NCI-H1092 (cell line): ENCODE data around the gene ZDHHC19.
"Not testable (repeated sequence)": the region's sequence is repeated elsewhere in the genome, so short reads cannot be mapped to it uniquely, and the experiment has no call there.

Experiments used
- DNase-seq: peaks from one replicate; lab custom pipeline; 2025; lab: John Stamatoyannopoulos, UW

ZDHHC19 gene

DNA sequence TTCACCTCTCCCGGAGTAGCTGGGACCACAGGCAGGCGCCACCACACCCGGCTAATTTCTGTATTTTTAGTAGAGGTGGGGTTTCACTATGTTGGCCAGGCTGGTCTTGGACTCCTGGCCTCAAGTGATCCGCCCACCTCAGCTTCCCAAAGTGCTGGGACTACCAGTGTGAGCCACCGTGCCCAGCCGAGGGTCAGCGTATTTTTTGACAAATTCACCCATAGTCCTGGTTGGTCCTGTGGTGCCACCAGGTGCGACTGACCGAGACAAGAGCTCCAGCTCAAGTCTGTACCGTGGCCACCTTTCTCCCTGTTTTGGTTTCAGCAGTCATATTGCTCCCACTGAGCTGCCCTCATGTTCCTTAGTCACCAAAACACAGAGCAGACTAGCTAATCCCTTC lies 13.9 kb upstream of the ZDHHC19 start:
- no peak for DNase-seq

DNA sequence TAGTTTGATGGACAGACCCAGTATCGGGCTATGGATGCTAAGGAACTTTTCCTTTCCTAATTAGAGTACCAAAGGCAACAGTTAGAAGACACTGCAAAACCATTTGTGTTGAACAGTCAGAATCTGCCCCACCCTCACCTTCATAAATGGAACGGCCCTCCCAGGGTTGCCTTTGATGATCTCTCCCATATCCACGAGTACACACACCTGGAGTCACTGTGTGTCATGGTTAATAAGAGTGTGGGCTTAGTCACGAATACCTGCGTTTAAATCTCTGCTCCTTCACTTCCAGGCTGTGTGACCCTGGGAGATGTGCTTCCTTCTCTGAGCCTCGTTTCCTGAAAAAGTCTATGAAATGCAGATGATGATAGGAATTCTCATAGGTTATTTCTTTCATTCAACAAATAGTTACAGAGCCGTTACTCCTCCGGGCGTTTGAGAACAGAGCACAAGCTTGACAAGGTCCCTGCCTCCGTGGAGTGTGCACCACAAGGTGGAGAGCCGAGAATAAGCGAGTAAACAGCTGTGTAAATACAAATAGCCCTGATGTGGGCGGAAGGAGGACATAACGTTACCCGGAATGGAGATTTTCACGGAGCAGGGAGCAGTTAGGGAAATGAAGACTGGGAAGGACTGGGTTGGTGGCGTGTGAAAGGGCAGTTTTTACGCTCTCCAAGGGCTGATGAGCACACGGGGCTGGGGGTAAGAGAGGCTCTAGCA lies 11.8 kb upstream of the ZDHHC19 start:
- DNase-seq = peak; percentile 24

- DNase-seq = no peak
Observed at GRCh38 chr3:196220991-196221390, 9.8 kb upstream of the ZDHHC19 start.

GRCh38 chr3:196220587-196220986 lies 9.4 kb upstream of the ZDHHC19 start:
- no peak for DNase-seq

DNA sequence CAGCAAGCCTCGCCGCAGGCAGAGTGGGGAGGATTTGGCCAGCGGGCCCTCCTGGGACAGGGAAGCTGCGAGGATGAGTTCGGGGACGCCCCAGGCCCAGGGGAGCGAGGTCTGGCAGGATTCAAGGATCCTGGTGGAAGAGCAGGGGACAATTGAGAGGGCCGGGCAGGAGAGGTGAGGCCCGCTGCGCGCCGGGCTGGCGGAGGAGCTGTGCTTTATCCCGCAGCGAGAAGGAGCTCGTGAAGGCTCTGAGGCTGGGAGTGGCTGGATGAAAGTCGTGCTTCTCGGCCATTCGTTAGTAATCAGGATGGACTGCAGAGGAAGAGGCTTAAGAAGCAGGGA lies 8.7 kb upstream of the ZDHHC19 start:
- no peak for DNase-seq

- DNase-seq = peak; percentile 63
Observed at GRCh38 chr3:196219194-196219969, 8.2 kb upstream of the ZDHHC19 start.

DNA sequence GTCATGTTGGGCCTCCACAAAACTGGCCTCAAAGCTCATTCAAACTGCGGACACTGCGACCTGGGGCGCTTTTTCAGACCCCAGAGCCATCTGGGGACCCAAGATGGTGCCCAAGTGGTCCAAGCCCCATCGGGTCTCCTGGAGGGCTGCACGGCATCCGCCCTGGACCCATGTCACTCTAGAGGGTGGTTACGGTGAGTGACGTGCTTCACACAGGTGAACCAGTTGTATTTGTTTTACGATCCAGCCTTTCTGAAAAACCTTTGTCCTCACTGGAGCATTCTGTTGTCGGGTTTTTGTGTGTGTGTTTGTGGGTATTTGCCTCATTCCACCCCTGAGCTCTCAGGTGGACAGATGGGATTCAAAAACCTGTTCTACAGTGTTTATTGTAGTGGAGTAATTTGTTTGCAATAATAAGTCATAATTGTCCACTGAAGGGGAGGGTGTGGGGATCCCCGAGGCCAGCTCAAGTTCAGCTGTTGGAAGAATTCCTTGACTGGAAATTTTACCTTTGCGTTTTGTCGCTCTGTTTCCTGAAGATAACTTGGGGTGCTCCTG lies 7.0 kb upstream of the ZDHHC19 start:
- DNase-seq = no peak

GRCh38 chr3:196217307-196218154 lies 6.3 kb upstream of the ZDHHC19 start:
- no peak for DNase-seq

DNA sequence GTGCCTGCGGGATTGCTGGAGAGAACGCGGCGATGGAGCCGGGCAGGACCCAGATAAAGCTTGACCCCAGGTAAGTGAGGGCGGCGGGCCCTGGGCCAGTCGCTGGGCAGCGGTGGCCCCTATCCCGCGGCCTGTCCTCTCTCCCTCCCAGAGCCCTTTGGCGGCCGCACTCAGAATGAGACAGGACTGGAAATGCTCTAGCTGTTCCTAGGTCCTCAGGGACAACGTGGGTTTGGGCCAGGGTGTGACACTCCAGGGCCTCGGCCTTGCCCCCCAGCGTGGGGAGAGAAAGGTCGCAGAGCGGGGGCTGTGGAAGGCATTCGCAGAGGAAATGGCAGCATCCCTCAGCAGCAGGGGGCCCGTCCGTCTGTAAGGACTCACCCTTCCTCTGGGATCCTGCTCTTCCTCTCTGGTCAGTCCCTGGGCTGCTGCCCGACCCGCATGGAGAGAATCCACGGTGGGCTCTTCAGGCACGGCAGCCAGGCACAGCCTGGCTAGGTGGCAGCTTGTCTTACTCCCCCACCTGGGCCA lies 5.5 kb upstream of the ZDHHC19 start:
- no peak for DNase-seq

DNA sequence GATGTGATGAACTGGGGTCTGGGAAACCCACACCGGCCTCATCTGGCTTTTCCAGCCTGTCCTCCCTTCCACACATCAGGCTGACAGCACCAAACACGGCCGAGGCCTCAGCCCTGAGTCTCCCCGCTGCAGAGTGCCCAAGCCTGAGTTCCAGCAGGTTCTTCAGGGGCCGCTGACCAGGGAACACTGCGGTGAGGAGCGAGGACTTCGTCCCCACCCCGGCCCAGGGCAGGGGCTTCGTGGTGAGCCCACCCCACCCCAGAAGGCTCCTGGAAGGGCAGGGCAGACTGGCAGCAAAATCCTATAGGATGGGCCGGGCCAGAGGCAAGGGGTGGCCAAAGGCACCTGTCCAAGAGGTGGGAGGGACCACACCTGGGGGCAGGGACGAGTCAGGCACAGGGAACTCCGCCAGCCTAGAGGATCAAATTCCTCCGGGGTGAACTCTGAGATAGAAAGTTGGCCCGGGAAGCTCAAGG lies 4.9 kb upstream of the ZDHHC19 start, which contains the start of gene SLC51A:
Gene SLC51A, plus strand, starts transcription at position 446 of the 476 bp plus-strand sequence. CDS start 179 bp downstream, outside the sequence.
- no peak for DNase-seq

GRCh38 chr3:196215493-196216020 lies 4.4 kb upstream of the ZDHHC19 start:
- DNase-seq = no peak

GRCh38 chr3:196214783-196215441 lies 3.7 kb upstream of the ZDHHC19 start:
- no peak for DNase-seq

DNA sequence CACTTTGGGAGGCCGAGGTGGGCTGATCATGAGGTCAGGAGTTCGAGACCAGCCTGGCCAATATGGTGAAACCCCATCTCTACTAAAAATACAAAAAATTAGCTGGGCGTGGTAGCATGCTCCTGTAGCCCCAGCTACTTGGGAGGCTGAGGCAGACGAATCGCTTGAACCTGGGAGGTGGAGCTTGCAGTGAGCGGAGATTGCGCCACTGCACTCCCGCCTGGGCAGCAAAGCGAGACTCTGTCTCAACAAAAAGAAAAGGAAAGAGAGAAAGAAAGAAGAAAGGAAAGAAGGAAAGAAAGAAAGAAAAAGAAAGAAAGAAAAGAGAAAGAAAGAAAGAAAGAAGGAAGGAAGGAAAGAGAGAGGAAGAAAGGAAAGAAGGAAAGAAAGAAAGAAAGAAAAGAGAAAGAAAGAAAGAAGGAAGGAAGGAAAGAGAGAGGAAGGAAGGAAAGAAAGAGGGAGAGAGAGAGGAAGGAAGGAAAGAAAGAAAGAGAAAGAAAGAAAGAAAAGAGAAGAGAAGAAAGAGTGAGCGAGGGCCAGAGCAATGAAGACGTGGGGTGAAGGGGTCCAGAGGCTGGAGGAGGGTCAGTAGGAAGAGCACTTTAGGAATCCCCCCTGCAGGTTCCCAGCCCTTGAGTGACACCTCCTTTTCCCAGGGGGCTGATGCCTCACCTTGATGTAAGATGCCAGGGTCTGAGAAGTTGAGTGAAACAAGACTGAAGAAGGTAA lies 1.1 kb downstream of the ZDHHC19 start:
- not testable (repeated sequence) for DNase-seq

- DNase-seq = no peak
Observed at GRCh38 chr3:196208942-196209695, 2.1 kb downstream of the ZDHHC19 start.

DNA sequence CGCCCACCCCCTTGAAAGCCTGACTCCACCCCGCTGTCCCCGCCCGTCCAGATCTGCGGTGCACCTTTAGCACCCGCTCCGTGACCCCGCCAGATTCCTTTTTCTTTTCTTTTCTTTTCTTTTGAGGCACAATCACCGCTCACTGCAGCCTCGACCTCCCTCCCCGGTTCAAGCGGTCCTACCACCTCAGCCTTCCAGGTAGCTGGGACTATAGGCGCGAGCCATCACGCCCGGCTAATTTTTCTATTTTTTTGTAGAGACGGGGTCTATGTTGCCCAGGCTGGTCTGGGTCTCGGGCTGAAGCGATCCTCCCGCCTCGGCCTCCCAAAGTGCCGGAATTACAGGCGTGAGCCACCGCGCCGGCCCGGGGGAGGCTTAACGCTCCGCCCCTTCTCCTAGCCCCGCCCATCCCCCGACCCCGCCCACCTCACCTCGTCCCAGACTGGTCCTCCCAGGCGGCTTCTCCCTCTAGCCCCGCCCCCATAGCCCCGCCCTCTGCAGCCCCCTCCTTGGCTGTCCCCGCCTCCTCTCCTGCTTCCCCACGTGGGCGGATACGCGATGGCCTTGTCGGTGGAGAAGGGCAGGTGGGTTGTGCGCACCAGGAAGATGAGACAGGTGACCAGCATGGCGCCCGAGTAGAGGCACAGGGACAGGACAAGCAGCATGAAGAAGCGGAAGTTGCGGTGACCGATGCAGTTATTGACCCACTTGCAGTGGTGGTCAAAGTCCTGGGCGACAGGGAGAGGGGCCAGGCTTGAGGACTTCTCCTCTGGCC lies 3.2 kb downstream of the ZDHHC19 start:
- DNase-seq = no peak

DNA sequence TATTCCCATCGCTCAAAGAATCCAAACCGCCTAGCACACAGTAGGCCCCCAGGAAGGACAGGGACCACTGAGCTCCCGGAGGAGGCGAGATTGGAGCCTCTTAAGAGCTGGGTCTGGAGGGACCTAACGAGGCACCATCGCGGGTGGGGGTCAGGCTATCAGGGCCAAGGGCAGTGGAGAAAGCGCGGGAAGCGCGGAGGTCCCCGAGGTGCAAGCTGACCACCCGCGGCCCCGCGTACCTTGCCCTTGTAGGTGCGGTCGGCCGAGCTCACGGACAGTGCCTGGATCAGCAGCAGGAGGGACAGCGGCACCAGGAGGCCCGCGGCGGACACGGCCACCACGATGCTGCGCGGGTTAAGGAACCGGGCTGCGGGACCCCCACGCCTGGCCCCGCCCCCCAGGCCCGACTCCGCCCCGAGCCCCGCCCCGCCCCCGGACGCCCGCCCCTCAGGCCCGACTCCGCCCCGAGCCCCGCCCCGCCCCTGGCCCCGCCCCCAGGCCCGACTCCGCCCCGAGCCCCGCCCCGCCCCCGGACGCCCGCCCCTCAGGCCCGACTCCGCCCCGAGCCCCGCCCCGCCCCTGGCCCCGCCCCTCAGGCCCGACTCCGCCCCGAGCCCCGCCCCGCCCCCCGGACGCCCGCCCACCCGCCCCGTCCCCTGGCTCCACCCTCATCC lies 3.9 kb downstream of the ZDHHC19 start:
- DNase-seq = no peak

GRCh38 chr3:196205442-196206205 lies 5.6 kb downstream of the ZDHHC19 start:
- DNase-seq = not testable (repeated sequence)
